H9 (cell line): ENCODE data around the gene ATF3. TPM values are rescaled to one million over a fixed set of nuclear protein-coding genes. Genes with fewer than 3 reads are reported as not detected.

Experiments used
- DNase-seq: peaks from one replicate; pipeline ENCODE4 v3.0.0-alpha.2; 2017
- H2AFZ ChIP-seq: one replicate; pipeline ENCODE4 v1.6.1; 2013; ENCODE audit warnings: mild to moderate bottlenecking, low read length, control low read depth, moderate library complexity
- H2AK5ac ChIP-seq: 2 replicates; pipeline ENCODE4 v1.6.1; 2013; ENCODE audit warnings: low read length, control low read depth, mixed read lengths; ENCODE audit not compliant: insufficient read length
- H2BK120ac ChIP-seq: one replicate; pipeline ENCODE4 v1.6.1; 2013; ENCODE audit warnings: low read depth, mild to moderate bottlenecking, low read length, control low read depth, inconsistent platforms; ENCODE audit not compliant: poor library complexity, severe bottlenecking
- H2BK12ac ChIP-seq: 2 replicates; pipeline ENCODE4 v1.6.1; 2013; ENCODE audit warnings: low read length, control low read depth, mixed read lengths, low read depth; ENCODE audit not compliant: insufficient read length
- H2BK15ac ChIP-seq: 2 replicates; pipeline ENCODE4 v1.6.1; 2013; ENCODE audit warnings: low read depth, low read length, control low read depth
- H2BK20ac ChIP-seq: one replicate; pipeline ENCODE4 v1.6.1; 2013; ENCODE audit warnings: low read depth, mild to moderate bottlenecking, low read length, control low read depth, inconsistent platforms; ENCODE audit not compliant: poor library complexity, severe bottlenecking
- H2BK5ac ChIP-seq: 2 replicates; pipeline ENCODE4 v1.6.1; 2013; ENCODE audit warnings: low read length, control low read depth, mixed read lengths; ENCODE audit not compliant: insufficient read length
- H3K14ac ChIP-seq: 2 replicates; pipeline ENCODE4 v1.6.1; 2013; ENCODE audit warnings: low read length, control low read depth; ENCODE audit not compliant: insufficient read depth
- H3K18ac ChIP-seq: 2 replicates; pipeline ENCODE4 v1.6.1; 2013; ENCODE audit warnings: low read depth, mild to moderate bottlenecking, mixed read lengths, low read length, control low read depth; ENCODE audit not compliant: insufficient read length
- H3K23ac ChIP-seq: 2 replicates; pipeline ENCODE4 v1.6.1; 2013; ENCODE audit warnings: low read length, control low read depth, mixed read lengths, low read depth; ENCODE audit not compliant: insufficient read length
- H3K23me2 ChIP-seq: 2 replicates; pipeline ENCODE4 v1.6.1; 2013; ENCODE audit warnings: low read depth, mild to moderate bottlenecking, mixed read lengths, low read length, control low read depth; ENCODE audit not compliant: insufficient read length, poor library complexity, severe bottlenecking
- H3K27ac ChIP-seq: 2 replicates; pipeline ENCODE4 v1.5.1; 2013; ENCODE audit warnings: low read length, control low read depth, mixed read lengths, low read depth; ENCODE audit not compliant: insufficient read length
- H3K27me3 ChIP-seq: 2 replicates; pipeline ENCODE4 v1.6.1; 2013; ENCODE audit warnings: low read length, control low read depth, inconsistent platforms; ENCODE audit not compliant: insufficient read depth
- H3K4ac ChIP-seq: 2 replicates; pipeline ENCODE4 v1.6.1; 2013; ENCODE audit warnings: low read depth, mild to moderate bottlenecking, control low read depth, inconsistent platforms, low read length, moderate library complexity
- H3K4me1 ChIP-seq: 2 replicates; pipeline ENCODE4 v1.6.1; 2013; ENCODE audit warnings: low read length, control low read depth, inconsistent platforms; ENCODE audit not compliant: insufficient read depth
- H3K4me2 ChIP-seq: 2 replicates; pipeline ENCODE4 v1.6.1; 2013; ENCODE audit warnings: low read length, control low read depth, mixed read lengths; ENCODE audit not compliant: insufficient read length, insufficient read depth
- H3K56ac ChIP-seq: 2 replicates; pipeline ENCODE4 v1.6.1; 2013; ENCODE audit warnings: low read depth, mild to moderate bottlenecking, mixed read lengths, low read length, control low read depth; ENCODE audit not compliant: insufficient read length
- H3K79me1 ChIP-seq: 2 replicates; pipeline ENCODE4 v1.6.1; 2013; ENCODE audit warnings: low read depth, mild to moderate bottlenecking, moderate library complexity, low read length, control low read depth, inconsistent platforms; ENCODE audit not compliant: insufficient read depth, poor library complexity, severe bottlenecking
- H3K79me2 ChIP-seq: 2 replicates; pipeline ENCODE4 v1.6.1; 2013; ENCODE audit warnings: low read length, control low read depth, inconsistent platforms; ENCODE audit not compliant: insufficient read depth
- H3K9ac ChIP-seq: 2 replicates; pipeline ENCODE4 v1.6.1; 2013; ENCODE audit warnings: low read length, control low read depth, mixed read lengths; ENCODE audit not compliant: insufficient read length; ENCODE audit errors: extremely low read depth
- H3K9me3 ChIP-seq: one replicate; pipeline ENCODE4 v1.6.1; 2013; ENCODE audit warnings: low read depth, low read length, inconsistent platforms; ENCODE audit not compliant: control insufficient read depth
- H3T11ph ChIP-seq: one replicate; pipeline ENCODE4 v1.6.1; 2013; ENCODE audit warnings: mild to moderate bottlenecking, low read length, control low read depth, inconsistent platforms
- H4K20me1 ChIP-seq: one replicate; pipeline ENCODE4 v1.6.1; 2013; ENCODE audit not compliant: control insufficient read depth, insufficient read length, insufficient read depth
- H4K5ac ChIP-seq: 2 replicates; pipeline ENCODE4 v1.6.1; 2013; ENCODE audit warnings: low read depth, mild to moderate bottlenecking, mixed read lengths, low read length, control low read depth; ENCODE audit not compliant: insufficient read length
- H4K8ac ChIP-seq: replicated peaks from 2 replicates; pipeline ENCODE4 v1.6.1; 2013; ENCODE audit warnings: low read length, control low read depth, mixed read lengths, low read depth; ENCODE audit not compliant: insufficient read length
- H4K91ac ChIP-seq: 2 replicates; pipeline ENCODE4 v1.6.1; 2013; ENCODE audit warnings: low read depth, mild to moderate bottlenecking, moderate library complexity, mixed read lengths, low read length, control low read depth; ENCODE audit not compliant: insufficient read length
- H3K27ac Mint-ChIP-seq, 3 experiments: 2 replicates in 2 of 3; 3 replicates in 1 of 3; pipeline ENCODE4 v1.8.0; 2020 to 2021; ENCODE audit warnings: mixed read lengths in 3 of 3, mild to moderate bottlenecking in 1 of 3, moderate library complexity in 1 of 3
- H3K27me3 Mint-ChIP-seq: 2 replicates; pipeline ENCODE4 v1.8.0; 2021; ENCODE audit warnings: low read depth, mild to moderate bottlenecking, moderate library complexity, mixed read lengths
- H3K36me3 Mint-ChIP-seq, 3 experiments: 2 replicates in 2 of 3; 3 replicates in 1 of 3; pipeline ENCODE4 v1.8.0; 2020 to 2021; ENCODE audit warnings: low read depth in 3 of 3, mixed read lengths in 3 of 3; ENCODE audit not compliant: insufficient read depth in 1 of 3
- H3K4me1 Mint-ChIP-seq, 2 experiments: 2 replicates each; pipeline ENCODE4 v1.8.0; 2020; ENCODE audit warnings: mixed read lengths in 2 of 2
- H3K4me3 Mint-ChIP-seq, 2 experiments: 2 replicates in 1 of 2; 3 replicates in 1 of 2; pipeline ENCODE4 v1.8.0; 2020 to 2021; ENCODE audit warnings: mild to moderate bottlenecking in 2 of 2, mixed read lengths in 2 of 2, moderate library complexity in 1 of 2
- H3K9me3 Mint-ChIP-seq, 2 experiments: 2 replicates in 1 of 2; 3 replicates in 1 of 2; pipeline ENCODE4 v1.8.0; 2020; ENCODE audit warnings: mild to moderate bottlenecking in 2 of 2, mixed read lengths in 2 of 2, moderate library complexity in 1 of 2
- CTCF ChIP-seq: fragments of 200-600 bp; sonication (generic); conservative IDR thresholded peaks from 3 replicates; pipeline ENCODE4 v1.8.0; 2021; ENCODE audit warnings: antibody characterized with exemption, mild to moderate bottlenecking
- WGBS: extraction: QIAGEN DNeasy Blood & Tissue Kit; methylation state at CpG from one replicate; pipeline ENCODE4 v1.1.7; 2013; ENCODE audit warnings: missing lambda C conversion rate, low lambda C conversion rate, mixed read lengths; ENCODE audit not compliant: insufficient read length; ENCODE audit errors: extremely low coverage; 5-methylcytosine and 5-hydroxymethylcytosine counted together
- total RNA-seq: library from RNA; stranded (reverse); gene quantifications from 2 replicates; pipeline ENCODE4 v1.2.1, GENCODE V29; 2021

Gene ATF3
- total RNA-seq, 1 experiment from 2014 or later: 14.7 TPM

- H3K27ac Mint-ChIP-seq: peak overlapping the region in 1 of 3 experiments; percentile 70; a peak in 1 of 7 replicates
- Histone ChIP-seq H3K14ac (0 out of 2 replicates have a peak overlapping the region, but pooled peaks have one; percentile 48), H4K5ac (no peak overlapping the region), H2BK15ac (no peak overlapping the region), H3K79me1 (no peaks in the 10 kb centered on the region), H3K4me1 (no peaks in the 10 kb centered on the region; the same call in 1 of the 2 replicates), H4K20me1 (no peaks in the 10 kb centered on the region), H3K56ac (no peak overlapping the region), H2BK5ac (no peak overlapping the region), H3K4me2 (peak overlapping the region; percentile 38), H3K79me2 (no peaks in the 10 kb centered on the region), H2AFZ (no peak overlapping the region), H3K4ac (no peak overlapping the region), H3K9ac (no peak overlapping the region), H2BK12ac (no peak overlapping the region), H3K23ac (no peak overlapping the region), H3K27ac (no peak overlapping the region), H3T11ph (no peak overlapping the region), H2BK120ac (no peak overlapping the region), H4K91ac (no peak overlapping the region), H2AK5ac (no peak overlapping the region), H3K27me3 (no peaks in the 10 kb centered on the region; the same call in 1 of the 2 replicates), H4K8ac (no peak overlapping the region), H3K9me3 (no peaks in the 10 kb centered on the region), H3K18ac (no peak overlapping the region), H2BK20ac (no peak overlapping the region), H3K23me2 (no peaks in the 10 kb centered on the region)
- peaks cover 14 to 17% of the 10 kb centered on the region in 2 experiments for H3K4me1 Mint-ChIP-seq
- peak; percentile 89 for DNase-seq
- TF ChIP-seq CTCF: peak; percentile 99
- H3K4me3 Mint-ChIP-seq: peak overlapping the region; percentile 75 to 85
- H3K36me3 Mint-ChIP-seq: no peaks in the 10 kb centered on the region; a peak in 1 of 7 replicates
- H3K27me3 Mint-ChIP-seq: peaks cover 40% of the 10 kb centered on the region
- WGBS: no CpG with 5 or more reads among the region's 37 CpGs
- peaks cover 0 to 5% of the 10 kb centered on the region in 2 experiments; a peak in 2 of 5 replicates for H3K9me3 Mint-ChIP-seq
These were observed 56.9 kb downstream of the ATF3 start for GRCh38 chr1:212665241-212666115.
